CD4-positive, alpha-beta T cell treated with Interleukin-17A for 1 hour (primary cell): ENCODE measurements around the gene SHMT1.

ENCODE experiments used
- DNase-seq: peaks from one replicate; pipeline ENCODE4 v3.0.0-alpha.2; 2020

The SHMT1 gene

GRCh38 chr17:18280766-18281371 is 82.5 kb downstream of the SHMT1 start:
- no peak for DNase-seq

GRCh38 chr17:18280249-18280648 is 83.1 kb downstream of the SHMT1 start:
- DNase-seq: no peak

GRCh38 chr17:18278867-18279266 is 84.5 kb downstream of the SHMT1 start:
- no peak for DNase-seq
